GM18951 (cell line): Measurements from ENCODE around the gene EDN3.

ENCODE experiments used
- POLR2A ChIP-seq: IDR thresholded peaks from 4 replicates; pipeline ENCODE4 v1.6.1; 2011; ENCODE audit warnings: mild to moderate bottlenecking; ENCODE audit not compliant: insufficient read length, insufficient read depth; ENCODE audit errors: extremely low read depth
- in situ Hi-C: fragments of 300-500 bp; cut with MboI; formaldehyde crosslinking; loops from one replicate; pipeline ENCODE4 v1.12.0; 2022; ENCODE audit warnings: low sequenced_read_pairs, mixed read lengths, inconsistent platforms; ENCODE audit not compliant: unreplicated experiment

The EDN3 gene, protein sequence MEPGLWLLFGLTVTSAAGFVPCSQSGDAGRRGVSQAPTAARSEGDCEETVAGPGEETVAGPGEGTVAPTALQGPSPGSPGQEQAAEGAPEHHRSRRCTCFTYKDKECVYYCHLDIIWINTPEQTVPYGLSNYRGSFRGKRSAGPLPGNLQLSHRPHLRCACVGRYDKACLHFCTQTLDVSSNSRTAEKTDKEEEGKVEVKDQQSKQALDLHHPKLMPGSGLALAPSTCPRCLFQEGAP

DNA sequence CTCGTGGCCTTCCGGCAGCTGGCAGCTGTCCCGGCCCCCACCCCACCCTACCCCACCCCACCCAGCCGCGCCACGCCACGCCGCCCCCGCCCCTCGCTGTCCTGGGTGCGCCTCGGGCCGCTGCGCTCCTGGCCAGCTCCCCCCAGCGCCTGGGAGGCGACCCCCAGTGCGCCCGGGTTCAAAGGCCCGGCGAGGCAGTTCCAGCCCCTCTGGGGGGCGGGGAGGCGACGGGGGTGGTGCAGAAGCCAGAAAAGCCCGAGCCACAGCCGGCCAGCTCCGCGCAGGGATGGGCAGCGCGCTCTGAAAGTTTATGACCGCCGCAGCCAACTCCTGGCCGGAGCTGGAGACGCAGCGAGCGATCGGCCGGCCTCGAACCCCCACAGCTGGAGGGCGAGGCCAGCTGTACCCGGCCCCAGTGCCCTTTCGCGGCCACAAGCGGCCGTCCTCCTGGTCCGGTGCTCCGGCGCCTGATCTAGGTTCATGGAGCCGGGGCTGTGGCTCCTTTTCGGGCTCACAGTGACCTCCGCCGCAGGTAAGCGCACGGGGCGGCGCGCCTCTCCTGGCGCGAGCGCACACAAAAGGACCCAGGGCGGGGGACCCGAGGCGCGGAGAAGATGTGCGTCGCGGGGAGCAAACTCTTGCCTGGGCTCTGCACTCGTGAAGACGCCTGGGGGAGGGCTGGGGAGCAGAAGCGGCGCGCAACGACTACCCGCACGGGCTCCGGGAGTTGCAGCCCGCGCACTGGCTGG lies at the start of gene EDN3:
EDN3 (plus strand) TSS at position 279 of the 749 bp plus-strand sequence; CDS start at position 481, 202 bp downstream.
- in situ Hi-C loops = no loop called here
- TF ChIP-seq POLR2A = no peak

DNA sequence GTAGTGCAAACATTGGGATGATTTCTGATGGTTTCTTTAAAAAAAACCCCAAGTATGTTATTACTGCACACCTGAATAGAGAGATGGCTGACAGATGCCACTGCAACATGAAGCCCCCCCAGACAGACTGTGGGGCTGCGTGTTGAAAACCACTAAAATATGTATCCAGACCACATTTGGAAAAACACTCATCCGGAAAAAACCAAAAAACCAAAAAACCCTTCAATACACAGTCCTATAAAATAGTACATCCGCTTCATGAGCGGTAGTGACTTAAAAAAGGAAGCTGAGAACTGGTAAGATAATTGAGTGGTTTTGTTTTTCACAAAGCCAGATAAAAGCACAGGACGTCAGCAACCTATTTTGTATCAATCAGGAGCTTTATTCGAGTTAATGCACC lies 47.1 kb upstream of the EDN3 start:
- no peak for TF ChIP-seq POLR2A
- in situ Hi-C loops = no loop called here

DNA sequence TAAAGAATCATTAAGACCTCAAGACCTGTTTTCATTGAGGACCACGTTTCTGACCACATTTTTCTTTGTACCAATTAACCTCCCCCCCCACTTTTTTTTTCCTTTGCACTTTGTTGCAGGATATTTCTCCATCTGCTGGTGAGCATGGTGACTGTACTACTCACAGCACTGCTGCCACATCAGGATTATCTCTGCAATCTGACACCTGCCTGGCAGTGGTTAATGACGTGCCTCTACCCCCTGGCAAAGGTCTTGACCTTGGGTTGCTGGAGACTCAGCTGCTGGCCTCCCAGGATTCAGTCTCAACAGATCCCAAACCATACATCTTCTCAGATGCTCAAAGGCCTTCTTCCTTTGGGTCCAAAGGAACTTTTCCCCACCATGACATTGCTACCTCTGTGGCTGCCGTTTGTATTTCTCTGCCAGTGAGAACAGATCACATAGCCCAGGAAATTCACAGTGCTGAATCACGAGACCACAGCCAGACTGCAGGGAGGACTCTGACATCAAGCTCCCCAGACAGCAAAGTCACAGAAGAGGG lies 46.6 kb upstream of the EDN3 start:
- TF ChIP-seq POLR2A = no peak
- in situ Hi-C loops = no loop called here

DNA sequence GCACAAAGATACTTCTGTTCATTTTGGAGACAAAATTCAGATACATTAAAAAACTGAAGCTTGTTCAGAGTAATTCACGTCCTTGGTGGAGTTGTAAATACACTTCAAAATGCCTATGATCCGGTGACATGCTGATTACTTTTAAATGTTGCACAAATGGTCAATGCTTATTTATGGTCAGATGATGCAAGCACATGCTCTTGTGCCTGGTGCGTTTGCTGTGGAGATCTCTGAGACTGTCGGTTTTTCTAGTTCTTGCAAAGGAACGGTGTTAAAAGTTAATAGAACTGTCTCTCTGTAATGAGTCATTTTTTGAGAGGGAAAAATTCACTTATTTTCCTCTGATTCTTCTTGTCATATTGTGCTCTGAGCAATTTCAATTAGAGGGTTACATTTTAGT lies 45.2 kb upstream of the EDN3 start:
- in situ Hi-C loops = no loop called here

DNA sequence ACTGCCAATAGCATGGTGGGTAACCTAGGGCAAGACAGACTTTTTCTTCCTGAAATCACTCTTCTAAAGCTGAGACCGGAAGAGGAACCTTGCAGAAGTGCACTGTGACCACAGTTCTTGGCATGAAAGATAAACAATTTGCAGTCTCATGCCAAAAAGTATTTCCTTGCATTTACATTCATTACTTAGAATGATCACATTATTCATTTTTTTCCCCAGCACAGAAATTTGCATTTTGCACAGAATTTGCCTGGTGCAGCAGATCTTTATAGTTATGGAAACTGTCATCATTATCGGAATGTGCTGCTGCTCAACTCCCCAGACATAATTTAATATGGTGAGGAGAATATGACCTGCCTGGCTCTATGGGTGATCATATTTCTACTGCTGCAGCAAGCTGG lies 42.2 kb upstream of the EDN3 start:
- TF ChIP-seq POLR2A = no peak
- in situ Hi-C loops = no loop called here

More for the DNA sequence above, 45.2 kb upstream of the EDN3 start:
- TF ChIP-seq POLR2A = no peak

DNA sequence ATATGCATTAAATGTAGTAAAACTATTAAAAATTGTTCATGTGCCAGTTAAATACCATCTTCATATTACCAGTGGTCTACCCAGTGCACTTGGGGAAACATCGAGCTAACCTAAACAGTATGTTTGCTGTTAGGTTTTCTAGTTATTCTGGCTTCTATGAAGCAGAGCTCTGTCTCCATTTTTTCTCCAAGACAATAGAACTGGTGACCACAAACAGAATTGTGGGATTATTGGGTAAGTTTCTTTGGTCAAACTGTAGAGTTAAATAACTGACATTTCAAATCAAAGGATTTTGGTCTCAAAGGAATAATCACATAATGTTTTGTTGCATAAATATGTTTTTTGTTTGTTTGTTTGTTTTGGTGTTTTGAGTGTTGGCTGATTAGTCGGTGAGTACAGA lies 40.5 kb upstream of the EDN3 start:
- in situ Hi-C loops = no loop called here
- TF ChIP-seq POLR2A = no peak

DNA sequence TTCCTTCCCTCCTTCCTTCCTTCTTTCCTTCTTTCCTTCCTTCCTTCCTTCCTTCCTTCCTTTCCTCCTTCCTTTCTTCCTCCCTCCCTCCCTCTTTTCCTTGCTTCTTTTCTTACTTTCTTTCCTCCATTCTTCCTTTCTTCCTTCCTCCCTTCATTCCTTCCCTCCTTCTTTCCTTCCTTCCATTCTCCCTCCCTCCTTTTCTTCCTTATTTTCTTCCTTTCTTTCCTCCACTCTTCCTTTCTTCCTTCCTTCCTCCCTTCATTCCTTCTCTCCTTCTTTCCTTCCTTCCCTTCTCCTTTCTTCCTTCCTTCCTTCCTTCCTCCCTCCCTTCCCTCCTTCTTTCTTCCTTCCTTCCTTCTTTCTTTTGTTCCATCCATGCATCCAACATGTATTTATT lies 35.1 kb upstream of the EDN3 start:
- in situ Hi-C loops = no loop called here
- TF ChIP-seq POLR2A = no peak

DNA sequence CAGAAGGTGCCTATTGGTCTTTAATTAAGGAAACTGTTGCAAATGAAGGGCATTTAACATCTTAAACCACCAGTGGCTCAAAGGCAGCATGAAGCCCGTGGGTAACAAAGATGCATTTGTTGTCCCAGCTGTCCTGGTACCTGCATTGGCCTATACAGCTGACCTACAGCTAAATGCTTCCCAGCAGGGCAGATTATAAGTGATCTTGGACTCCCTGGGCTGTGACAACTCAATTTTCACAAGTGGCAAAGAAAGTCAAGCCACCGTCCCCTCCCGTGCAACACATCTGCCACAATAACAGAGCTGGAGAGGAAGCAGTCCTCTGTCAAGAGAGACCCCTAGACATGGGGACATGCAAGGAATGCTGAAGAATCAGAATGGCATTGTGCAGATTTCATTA lies 31.5 kb upstream of the EDN3 start:
- no peak for TF ChIP-seq POLR2A
- in situ Hi-C loops = no loop called here

DNA sequence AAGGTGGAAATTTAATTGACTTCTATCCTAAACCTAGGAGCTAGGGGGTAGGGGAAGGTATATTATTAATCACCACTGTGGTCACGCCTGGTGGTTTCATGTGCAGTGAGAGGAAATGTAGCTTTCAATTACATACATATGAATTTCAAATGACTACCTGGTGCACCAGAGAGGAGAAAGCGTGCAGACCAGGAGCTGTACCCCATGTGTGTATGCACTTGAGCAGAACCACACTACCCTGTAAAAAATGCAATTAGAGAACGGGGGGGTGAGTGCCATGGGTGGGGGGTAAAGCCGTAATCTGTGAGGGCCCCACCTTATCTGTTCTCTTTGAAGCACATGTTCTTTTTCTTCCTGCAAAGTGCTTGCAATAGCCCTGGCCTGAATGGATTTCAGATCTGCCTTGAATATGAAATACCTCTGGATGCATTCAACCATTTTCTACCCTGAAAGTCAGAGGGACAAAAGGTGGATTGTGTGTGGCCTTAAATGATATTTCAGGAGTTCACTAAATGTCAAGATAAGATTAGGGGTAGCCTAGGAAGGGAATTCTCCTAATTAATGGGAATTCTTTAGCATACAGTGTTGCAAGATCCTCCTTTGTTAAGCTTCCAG lies 30.9 kb upstream of the EDN3 start:
- TF ChIP-seq POLR2A = no peak
- in situ Hi-C loops = no loop called here

DNA sequence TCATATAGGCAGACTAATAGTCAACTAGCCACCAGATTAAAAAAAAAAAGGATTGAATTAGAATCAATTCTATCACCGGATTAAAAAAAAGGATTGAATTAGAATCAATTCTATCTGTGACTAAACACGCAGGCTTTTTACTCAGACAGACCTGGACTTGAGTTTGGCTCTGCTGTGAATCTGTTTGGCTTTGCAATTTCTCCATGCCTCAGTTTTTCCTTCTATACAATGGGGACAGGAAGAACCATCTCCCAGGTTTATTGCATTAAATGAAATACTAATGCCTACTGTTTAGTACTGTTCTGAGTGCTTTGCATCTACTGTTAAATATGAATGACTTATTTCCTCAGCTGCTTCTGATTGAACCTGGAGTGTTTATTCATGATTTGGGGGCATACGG lies 30.0 kb upstream of the EDN3 start:
- no peak for TF ChIP-seq POLR2A
- in situ Hi-C loops = no loop called here

DNA sequence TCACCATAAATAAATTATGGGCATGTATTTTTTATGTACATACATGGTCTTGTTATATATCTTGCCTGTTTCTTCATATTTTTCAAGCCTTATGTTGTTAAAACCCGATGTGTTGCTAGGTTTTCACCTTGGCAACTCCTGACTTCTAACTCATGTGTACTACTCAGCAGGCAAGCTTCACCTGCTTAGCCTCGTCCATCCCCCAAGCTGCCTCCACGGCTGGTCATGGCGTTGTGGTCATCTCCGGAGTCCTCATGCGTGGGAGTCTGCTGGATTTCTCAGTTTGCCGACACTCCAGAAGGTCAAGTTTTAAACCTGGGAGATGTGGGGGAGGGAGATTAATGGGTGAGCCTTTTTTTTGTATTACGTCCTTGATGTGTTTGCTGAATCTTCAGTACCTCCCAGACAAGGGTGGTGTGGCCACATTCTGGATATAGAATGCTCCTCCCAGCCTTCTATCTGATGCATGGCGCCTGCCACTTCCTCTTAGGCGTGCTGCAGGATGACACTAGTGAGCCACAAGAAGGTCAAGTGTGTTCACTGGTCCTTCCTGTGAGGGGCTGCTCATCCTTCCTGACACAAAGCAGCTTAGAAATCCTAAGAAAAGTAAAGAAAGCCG lies 26.6 kb upstream of the EDN3 start:
- no peak for TF ChIP-seq POLR2A
- in situ Hi-C loops = no loop called here

DNA sequence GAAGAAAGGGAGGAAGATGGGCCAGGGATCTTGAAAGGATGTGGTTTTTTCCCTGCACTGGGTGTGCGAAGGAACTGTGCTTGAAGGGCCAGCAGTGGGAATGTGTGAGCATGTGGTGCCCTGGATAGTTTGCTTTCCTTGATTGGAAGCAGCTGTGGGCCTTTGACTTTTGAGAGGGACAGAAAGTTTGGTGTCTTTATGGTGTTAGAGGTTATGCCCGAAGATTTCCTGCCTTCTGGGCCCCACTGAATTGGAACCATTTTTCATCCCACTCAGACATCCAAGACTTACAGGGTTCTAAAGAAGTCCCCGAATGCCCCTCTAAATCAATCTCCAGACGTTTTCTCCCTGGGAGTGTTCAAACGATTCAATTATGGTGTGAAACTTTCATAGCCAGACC lies 23.5 kb upstream of the EDN3 start:
- in situ Hi-C loops = no loop called here
- no peak for TF ChIP-seq POLR2A

DNA sequence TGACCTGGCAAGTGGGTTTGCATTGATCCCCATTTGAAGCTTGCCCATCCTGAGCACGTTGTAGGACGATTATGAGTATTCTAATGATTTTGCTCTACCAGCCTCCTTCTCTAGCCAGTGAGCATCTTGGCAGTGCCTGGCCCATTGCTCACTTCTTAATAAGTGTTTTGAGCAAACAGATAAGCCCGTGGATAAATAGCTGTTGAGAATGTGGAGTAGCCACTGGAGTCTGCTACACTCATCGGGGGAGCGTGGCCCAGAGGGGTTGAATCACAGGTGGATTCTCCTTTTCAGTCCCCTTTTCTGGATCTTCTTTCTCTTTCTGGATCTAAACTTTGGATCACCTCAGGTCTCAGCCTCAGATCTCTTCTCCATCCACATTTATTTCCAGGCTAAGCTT lies 15.9 kb upstream of the EDN3 start:
- in situ Hi-C loops = no loop called here
- TF ChIP-seq POLR2A = no peak
